ENCODE data around the gene UHRF1. TPM values are rescaled to one million over a fixed set of nuclear protein-coding genes. Genes with fewer than 3 reads are reported as not detected.

UHRF1 gene
- total and polyA plus RNA-seq, 2 of the 13 experiments (the other 11 are each of a cell fraction or from before 2014, with no cell fraction given) = 6.8 to 78.4 TPM

DNA sequence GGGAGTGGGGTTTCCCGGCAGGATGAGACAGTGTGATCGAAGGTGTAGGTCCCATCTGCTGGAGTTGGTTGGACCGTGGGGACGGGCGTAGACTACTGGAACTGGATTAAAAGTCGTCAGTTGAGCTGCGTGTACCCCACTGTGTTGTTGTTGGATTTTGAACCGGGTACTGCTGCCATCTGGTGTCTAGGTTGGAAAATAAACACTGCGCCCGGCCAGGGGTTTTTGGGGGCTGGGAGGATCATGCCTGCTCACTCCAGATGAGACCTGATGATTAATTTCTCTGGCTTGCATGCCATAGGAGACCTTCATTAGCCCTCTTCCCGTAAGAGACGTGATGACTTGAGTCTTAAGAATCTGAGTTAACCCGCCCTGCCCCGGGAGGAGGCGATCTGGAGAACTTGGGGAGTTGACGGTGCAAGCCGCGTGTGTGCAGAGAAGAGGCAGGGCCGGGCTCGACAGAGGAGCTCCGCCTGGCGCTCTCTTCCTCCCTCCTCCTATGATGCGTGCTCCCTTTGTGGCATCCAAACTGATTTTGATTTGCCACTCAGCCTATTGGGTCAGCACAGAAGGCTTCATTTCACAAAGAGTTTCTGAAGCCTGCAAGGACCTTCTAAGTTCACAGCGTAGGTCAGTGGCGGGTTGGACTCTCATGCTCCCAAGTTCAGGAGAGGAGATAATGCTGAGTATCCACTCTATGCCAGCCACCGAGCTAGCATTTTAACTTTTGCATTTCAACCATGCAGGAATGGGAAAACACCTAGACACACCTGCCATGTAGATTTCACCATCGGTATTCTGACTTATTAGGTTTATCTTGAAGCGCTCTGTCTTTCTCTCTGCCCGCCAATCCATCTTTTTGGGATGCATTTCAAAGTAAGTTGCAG lies 2.7 kb downstream of the UHRF1 start:
- peak; percentile 72 for FAIRE-seq
- in situ Hi-C loops (cut with HindIII; ENCODE audit: extremely low pct_ligation_motif_present, low pct_unique_long_range_greater_than_20kb) (loop anchor here (5.0 kb wide), 2 partner anchors 40 to 100 kb away; no protein-coding TSS in a partner anchor), intact Hi-C loops (cut with micrococcal nuclease; ENCODE audit: unreplicated experiment) (loop anchor here (1.0 kb wide), 1 partner anchor 40 kb away; no protein-coding TSS in a partner anchor)
- peak; percentile 40 for DNase-seq (ENCODE audit: low spot score)
- peaks cover 54% of the 10 kb centered on the region for H3K4me1 ChIP-seq (ENCODE audit: insufficient read depth, low read length)
- peak overlapping the region; percentile 20 for H3K27ac ChIP-seq (ENCODE audit: extremely low read length, insufficient read depth, low read length)
- H3K4me2 ChIP-seq (ENCODE audit: low read depth, low read length) = peak overlapping the region; percentile 69
- no peak overlapping the region for H2AFZ ChIP-seq (ENCODE audit: low read length)
- WGBS (ENCODE audit: low lambda C conversion rate) = 76% methylated on average over 26 of the region's 29 CpGs
- H3K4me3 ChIP-seq (replicated peaks in 1 of 3; ENCODE audit: insufficient read depth in 1 of 3, low read depth in 2 of 3, low read length in 3 of 3) = peak overlapping the region in 1 of 3 experiments; percentile 38; a peak in 2 of 6 replicates
- ChIA-PET CTCF (ENCODE audit: low intra/inter-chr PET ratio, low total read pairs) (interaction anchor here (0.5 to 2.6 kb wide), 6 partner anchors 39 to 120 kb away, joined by 3 to 37 read pairs (median 6); no protein-coding TSS in a partner anchor), POLR2A (interaction anchor here (1.5 to 2.4 kb wide), 3 partner anchors 39 to 103 kb away, joined by 5 to 9 read pairs (median 9); no protein-coding TSS in a partner anchor)
- H3K36me3 ChIP-seq (replicated peaks in 1 of 2; ENCODE audit: control insufficient read depth in 1 of 2, insufficient read depth in 2 of 2, low read length in 2 of 2) = peaks cover 2 to 30% of the 10 kb centered on the region in 2 experiments; a peak in 3 of 5 replicates
- no peaks in the 10 kb centered on the region for H3K9me3 ChIP-seq (ENCODE audit: low read length)
- peak; percentile 3; the same call in 1 of the 3 replicates for ATAC-seq
- H3K79me2 ChIP-seq (ENCODE audit: insufficient read depth, low read length) = peaks cover 67% of the 10 kb centered on the region
- TSS peak; percentile 42 for BruUV-seq (replicated peaks)
- 0 out of 2 replicates have a peak, but pooled peaks cover 2% of the 10 kb centered on the region for H4K20me1 ChIP-seq (ENCODE audit: insufficient read depth, low read length)
- H3K27me3 ChIP-seq (ENCODE audit: control insufficient read depth in 1 of 2, insufficient read depth in 2 of 2, low read length in 2 of 2) = no peaks in the 10 kb centered on the region
- no peak overlapping the region for H3K9ac ChIP-seq (ENCODE audit: insufficient read depth, low read depth, low read length)
- TF ChIP-seq STAG1 (CRISPR knock-in tag; IDR thresholded peaks at IDR 0.05) (peak; percentile 75), ZBTB38 (CRISPR knock-in tag; IDR thresholded peaks at IDR 0.05) (peak; percentile 71), ZNF777 (CRISPR knock-in tag; IDR thresholded peaks at IDR 0.05) (peak; percentile 37; the same call in 1 of the 2 replicates), RAD21 (CRISPR knock-in tag; IDR thresholded peaks at IDR 0.05) (peak; percentile 72), ZNF577 (CRISPR knock-in tag; IDR thresholded peaks at IDR 0.05; ENCODE audit: borderline replicate concordance, low read depth) (no peak), ZNF367 (CRISPR knock-in tag; IDR thresholded peaks at IDR 0.05; ENCODE audit: borderline replicate concordance) (no peak), ZNF333 (CRISPR knock-in tag; IDR thresholded peaks at IDR 0.05; ENCODE audit: borderline replicate concordance) (peak; percentile 40; the same call in 1 of the 2 replicates), SYNCRIP (IDR thresholded peaks at IDR 0.05; ENCODE audit: insufficient read depth, low read depth, low read length) (no peak), SOX6 (IDR thresholded peaks at IDR 0.05) (no peak), SOX6 (CRISPR knock-in tag; IDR thresholded peaks at IDR 0.05) (0 out of 2 replicates have a peak, but pooled peaks have one; percentile 17)
- TF ChIP-seq, protein P1, sequence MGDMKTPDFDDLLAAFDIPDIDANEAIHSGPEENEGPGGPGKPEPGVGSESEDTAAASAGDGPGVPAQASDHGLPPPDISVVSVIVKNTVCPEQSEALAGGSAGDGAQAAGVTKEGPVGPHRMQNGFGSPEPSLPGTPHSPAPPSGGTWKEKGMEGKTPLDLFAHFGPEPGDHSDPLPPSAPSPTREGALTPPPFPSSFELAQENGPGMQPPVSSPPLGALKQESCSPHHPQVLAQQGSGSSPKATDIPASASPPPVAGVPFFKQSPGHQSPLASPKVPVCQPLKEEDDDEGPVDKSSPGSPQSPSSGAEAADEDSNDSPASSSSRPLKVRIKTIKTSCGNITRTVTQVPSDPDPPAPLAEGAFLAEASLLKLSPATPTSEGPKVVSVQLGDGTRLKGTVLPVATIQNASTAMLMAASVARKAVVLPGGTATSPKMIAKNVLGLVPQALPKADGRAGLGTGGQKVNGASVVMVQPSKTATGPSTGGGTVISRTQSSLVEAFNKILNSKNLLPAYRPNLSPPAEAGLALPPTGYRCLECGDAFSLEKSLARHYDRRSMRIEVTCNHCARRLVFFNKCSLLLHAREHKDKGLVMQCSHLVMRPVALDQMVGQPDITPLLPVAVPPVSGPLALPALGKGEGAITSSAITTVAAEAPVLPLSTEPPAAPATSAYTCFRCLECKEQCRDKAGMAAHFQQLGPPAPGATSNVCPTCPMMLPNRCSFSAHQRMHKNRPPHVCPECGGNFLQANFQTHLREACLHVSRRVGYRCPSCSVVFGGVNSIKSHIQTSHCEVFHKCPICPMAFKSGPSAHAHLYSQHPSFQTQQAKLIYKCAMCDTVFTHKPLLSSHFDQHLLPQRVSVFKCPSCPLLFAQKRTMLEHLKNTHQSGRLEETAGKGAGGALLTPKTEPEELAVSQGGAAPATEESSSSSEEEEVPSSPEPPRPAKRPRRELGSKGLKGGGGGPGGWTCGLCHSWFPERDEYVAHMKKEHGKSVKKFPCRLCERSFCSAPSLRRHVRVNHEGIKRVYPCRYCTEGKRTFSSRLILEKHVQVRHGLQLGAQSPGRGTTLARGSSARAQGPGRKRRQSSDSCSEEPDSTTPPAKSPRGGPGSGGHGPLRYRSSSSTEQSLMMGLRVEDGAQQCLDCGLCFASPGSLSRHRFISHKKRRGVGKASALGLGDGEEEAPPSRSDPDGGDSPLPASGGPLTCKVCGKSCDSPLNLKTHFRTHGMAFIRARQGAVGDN (CRISPR knock-in tag; IDR thresholded peaks at IDR 0.05) = peak; percentile 42; the same call in 1 of the 2 replicates
- TF ChIP-seq, protein P2, sequence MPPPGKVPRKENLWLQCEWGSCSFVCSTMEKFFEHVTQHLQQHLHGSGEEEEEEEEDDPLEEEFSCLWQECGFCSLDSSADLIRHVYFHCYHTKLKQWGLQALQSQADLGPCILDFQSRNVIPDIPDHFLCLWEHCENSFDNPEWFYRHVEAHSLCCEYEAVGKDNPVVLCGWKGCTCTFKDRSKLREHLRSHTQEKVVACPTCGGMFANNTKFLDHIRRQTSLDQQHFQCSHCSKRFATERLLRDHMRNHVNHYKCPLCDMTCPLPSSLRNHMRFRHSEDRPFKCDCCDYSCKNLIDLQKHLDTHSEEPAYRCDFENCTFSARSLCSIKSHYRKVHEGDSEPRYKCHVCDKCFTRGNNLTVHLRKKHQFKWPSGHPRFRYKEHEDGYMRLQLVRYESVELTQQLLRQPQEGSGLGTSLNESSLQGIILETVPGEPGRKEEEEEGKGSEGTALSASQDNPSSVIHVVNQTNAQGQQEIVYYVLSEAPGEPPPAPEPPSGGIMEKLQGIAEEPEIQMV (CRISPR knock-in tag; IDR thresholded peaks at IDR 0.05; ENCODE audit: low read depth) = 0 out of 2 replicates have a peak, but pooled peaks have one; percentile 25
- TF ChIP-seq, protein P3, sequence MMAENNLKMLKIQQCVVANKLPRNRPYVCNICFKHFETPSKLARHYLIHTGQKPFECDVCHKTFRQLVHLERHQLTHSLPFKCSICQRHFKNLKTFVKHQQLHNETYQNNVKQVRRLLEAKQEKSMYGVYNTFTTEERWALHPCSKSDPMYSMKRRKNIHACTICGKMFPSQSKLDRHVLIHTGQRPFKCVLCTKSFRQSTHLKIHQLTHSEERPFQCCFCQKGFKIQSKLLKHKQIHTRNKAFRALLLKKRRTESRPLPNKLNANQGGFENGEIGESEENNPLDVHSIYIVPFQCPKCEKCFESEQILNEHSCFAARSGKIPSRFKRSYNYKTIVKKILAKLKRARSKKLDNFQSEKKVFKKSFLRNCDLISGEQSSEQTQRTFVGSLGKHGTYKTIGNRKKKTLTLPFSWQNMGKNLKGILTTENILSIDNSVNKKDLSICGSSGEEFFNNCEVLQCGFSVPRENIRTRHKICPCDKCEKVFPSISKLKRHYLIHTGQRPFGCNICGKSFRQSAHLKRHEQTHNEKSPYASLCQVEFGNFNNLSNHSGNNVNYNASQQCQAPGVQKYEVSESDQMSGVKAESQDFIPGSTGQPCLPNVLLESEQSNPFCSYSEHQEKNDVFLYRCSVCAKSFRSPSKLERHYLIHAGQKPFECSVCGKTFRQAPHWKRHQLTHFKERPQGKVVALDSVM (CRISPR knock-in tag; IDR thresholded peaks at IDR 0.05) = no peak
- TF ChIP-seq, protein P4, sequence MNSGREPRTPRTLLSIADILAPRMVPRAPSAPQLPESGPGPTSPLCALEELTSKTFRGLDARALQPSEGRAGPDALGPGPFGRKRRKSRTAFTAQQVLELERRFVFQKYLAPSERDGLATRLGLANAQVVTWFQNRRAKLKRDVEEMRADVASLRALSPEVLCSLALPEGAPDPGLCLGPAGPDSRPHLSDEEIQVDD (CRISPR knock-in tag; IDR thresholded peaks at IDR 0.05; ENCODE audit: borderline replicate concordance) = no peak
